GM18498 (cell line): Measurements from ENCODE around the gene MRPS18B.

Experiments
- ATAC-seq: cut with Tn5 transposase; IDR thresholded peaks from one replicate; pipeline ENCODE4 v1.9.1; 2021; ENCODE audit warnings: mild to moderate bottlenecking, moderate library complexity; ENCODE audit not compliant: unreplicated experiment

The MRPS18B gene

DNA sequence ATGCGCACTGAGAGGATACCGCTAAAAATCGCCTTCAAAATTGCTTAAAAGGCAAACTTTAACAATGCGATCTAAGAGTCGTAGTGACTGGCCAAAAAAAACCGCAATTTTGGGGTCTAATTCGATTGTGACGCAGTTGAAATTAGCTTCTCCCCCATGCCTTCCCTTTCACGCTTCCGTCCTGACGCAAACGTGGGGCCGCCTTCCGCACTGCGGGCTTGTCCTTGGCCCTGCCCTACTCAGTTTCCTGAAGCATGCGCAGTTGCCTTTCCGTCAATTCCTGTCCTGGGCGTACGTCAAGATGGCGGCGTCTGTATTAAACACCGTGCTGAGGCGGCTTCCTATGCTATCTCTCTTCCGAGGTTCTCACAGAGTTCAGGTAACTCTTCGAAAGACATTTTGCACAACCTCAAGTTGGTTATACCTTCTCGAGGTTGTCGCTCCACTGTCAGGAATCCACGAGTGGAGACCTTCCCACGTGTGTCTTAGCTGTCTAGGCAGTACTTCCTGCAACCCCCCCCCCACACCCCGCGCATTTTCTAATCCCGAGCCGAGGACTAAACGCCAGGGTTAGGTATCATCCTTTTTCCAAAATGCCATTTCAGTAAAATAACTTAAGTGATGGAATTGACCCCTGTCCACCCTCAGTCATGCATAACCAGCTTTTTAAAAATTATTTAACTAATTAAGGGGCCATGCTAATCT is at the start of gene MRPS18B:
TSS of gene MRPS18B (plus strand) at position 276 of the 705 bp plus-strand sequence. CDS start at position 302, 26 bp downstream.
- ATAC-seq, result peak; percentile 77

DNA sequence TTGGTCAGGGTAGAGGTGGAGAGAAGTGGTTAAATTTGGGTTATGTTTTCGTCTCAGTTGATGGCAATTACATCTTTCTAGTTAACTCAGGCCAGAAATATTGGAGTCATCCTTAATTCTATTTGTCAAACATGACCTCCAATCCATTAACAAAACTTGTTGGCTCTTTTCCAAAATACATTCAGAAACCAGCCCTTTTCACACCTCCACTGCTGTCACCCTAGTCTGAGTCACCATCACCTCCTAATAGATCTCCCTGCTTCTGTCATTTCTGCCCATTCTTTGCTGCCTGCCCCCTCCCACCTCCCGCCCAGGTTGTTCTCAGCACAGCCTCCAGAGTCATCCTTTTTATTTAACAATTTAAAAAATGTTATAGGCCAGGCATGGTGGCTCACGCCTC is 49.4 kb upstream of the MRPS18B start:
- ATAC-seq, result no peak

DNA sequence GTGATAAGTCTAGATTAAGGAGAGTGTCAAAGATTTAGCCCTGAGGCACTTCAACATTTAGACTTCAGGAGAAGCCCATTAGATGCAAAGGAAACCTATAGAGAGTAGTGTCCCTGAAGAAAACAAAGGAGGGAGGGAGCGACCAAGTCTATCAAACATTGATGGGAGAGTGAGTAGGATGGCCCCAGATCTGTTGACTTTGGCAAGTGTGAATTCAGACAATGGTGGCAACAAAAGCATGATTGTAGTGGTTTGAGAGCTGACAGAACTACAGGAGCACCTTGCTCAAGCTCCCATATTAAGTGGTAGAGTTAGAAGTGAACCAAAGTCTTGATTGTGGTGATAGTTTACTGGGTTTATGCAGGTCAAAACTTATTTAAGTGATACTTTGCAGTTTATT is 47.4 kb upstream of the MRPS18B start:
- ATAC-seq, result no peak

DNA sequence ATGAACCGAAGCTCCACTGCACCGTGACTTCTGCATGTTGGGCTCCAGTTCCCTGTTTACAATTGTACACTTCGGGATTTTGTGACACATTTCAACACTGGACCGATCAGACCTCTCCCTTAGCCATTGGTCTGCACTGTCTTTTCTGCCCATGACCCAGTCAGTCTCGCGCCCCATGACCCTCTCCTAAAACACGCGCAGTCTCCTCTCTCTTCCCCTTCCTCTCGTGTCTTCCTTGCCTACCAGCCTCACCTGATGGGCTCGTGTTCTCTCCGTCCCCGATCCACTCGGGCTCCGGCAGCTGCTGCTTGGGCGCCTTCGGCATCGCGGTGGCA is 46.9 kb upstream of the MRPS18B start:
- peak; percentile 21 for ATAC-seq

DNA sequence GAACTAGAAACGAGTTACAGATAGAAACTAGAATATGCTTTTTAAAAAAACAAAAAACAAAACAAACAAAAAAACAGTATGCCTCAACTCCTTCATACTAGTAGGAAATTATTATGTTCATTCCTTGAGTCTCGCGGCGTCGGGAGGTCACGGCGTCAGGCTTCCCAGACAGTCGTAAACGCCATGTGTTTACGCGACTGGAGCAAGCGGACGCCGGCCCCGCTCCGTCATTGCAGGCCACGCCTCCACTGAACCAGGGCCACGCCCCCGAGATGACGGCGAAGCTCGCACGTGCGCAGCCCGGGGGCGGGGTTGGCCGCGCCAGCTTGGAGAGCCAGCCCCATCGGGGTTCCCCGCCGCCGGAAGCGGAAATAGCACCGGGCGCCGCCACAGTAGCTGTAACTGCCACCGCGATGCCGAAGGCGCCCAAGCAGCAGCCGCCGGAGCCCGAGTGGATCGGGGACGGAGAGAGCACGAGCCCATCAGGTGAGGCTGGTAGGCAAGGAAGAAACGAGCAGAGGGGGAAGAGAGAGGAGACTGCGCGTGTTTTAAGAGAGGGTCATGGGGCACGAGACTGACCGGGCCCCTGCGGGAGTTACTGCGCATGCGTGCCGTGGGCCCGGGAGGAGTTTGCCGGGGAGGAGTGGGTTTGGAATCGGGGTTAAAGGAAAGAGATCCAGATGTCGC is 46.4 kb upstream of the MRPS18B start, which contains the start of gene ABCF1:
TSS of gene ABCF1 (plus strand) at position 368 of the 687 bp plus-strand sequence. CDS start at position 414, 46 bp downstream.
- peak; percentile 93 for ATAC-seq

DNA sequence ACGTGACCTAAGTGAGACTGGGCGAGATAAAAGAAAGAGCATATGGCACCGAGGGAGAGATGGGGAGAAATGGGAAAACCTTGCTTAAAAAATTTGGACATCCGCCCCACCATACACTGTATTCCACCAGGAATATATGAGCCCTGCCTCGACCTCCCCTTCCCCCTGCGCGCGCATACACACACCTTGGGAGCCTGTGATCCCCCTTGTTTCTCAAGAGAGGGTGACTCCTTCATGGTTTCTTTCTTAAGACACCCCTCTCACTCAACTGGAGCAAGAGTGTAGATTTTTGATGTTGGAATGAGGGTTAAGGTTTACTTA is 45.9 kb upstream of the MRPS18B start:
- no peak for ATAC-seq

DNA sequence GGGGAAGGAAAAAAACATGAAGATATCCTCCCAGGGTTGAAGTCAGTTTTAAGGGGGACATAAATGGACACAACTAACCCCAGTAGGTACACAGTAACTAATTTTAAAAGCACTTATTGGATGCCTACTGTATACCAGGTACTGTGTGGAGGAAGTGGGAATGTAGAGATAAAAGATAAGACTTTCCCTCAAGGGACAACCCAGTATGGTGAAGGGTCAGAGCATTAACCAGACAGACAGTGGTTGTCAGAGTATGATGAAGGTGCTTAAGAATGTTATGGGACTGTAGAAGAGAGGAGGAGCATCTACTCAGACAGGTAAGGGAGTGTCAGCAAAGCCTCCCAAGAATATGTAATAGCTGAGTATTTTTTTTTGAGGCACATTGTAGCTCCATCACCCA is 45.5 kb upstream of the MRPS18B start:
- ATAC-seq, result no peak

DNA sequence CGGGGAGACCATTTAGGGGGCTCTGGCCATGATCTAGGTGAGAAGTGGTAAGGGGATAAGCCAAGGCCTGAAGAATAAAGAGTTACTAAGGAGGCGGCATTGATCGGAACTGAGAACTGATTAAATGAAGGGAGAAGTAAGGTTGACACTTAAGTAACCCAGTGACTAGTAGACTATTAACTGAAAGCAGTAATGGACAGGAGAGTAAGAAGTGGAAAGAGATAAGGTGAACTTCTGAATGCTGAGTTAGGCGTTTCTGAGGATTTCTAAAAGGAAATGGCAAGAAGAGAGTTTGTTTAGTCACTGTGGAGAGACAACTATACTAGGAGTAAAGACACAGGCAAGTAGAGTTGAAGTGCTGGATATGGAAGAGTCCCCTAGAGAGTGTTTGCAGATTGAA is 44.5 kb upstream of the MRPS18B start:
- ATAC-seq, result no peak

DNA sequence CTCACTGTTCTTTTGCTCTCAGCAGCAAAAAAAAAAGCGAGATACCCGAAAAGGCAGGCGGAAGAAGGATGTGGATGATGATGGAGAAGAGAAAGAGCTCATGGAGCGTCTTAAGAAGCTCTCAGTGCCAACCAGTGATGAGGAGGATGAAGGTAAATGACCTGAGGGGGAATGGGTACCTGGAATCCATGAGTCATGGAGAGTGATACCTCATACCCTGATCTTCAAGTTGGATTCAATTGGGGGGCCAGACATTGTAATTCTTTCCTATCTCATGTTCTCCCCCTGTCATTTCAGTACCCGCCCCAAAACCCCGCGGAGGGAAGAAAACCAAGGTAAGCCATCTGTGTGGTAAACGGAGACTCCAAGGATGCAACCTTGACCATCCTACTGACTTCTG is 39.6 kb upstream of the MRPS18B start:
- no peak for ATAC-seq

DNA sequence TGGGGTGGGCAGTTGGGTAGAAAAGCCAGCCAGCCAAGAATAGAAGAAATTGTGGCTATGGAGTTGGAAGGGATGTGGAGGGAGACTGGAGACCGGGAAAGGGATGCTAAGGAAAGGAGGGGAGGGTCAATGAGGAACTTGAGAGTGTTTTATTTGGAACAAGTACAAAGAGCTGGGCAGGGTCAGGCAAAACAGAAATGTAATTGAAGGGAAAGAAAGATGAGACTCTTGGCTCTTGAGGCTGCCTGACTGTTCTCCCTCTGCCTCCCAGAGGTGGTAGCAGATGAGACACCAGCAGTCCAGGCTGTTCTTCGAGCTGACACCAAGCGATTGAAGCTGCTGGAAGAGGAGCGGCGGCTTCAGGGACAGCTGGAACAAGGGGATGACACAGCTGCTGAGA is 33.7 kb upstream of the MRPS18B start:
- no peak for ATAC-seq

DNA sequence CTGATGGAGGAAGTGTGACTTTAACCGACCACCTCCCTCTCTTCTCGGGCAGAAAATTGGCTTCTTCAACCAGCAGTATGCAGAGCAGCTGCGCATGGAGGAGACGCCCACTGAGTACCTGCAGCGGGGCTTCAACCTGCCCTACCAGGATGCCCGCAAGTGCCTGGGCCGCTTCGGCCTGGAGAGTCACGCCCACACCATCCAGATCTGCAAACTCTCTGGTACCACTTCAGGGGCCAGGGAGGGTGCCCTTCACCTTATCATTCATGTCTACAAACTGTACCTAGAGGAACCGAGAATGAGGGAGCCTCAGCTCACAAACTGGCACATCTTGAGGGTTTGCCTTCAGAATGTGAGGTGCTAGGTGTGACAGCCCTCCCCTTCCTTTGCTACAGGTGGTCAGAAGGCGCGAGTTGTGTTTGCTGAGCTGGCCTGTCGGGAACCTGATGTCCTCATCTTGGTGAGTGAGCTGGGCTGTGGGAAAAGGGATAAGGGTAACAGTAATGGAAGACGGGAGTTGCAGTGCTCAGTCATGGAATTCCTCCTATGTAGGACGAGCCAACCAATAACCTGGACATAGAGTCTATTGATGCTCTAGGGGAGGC is 27.8 kb upstream of the MRPS18B start:
- ATAC-seq, result no peak

DNA sequence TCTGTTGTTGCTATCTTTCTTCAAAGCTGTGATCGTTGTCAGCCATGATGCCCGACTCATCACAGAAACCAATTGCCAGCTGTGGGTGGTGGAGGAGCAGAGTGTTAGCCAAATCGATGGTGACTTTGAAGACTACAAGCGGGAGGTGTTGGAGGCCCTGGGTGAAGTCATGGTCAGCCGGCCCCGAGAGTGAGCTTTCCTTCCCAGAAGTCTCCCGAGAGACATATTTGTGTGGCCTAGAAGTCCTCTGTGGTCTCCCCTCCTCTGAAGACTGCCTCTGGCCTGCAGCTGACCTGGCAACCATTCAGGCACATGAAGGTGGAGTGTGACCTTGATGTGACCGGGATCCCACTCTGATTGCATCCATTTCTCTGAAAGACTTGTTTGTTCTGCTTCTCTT is 27.1 kb upstream of the MRPS18B start:
- ATAC-seq, result no peak

DNA sequence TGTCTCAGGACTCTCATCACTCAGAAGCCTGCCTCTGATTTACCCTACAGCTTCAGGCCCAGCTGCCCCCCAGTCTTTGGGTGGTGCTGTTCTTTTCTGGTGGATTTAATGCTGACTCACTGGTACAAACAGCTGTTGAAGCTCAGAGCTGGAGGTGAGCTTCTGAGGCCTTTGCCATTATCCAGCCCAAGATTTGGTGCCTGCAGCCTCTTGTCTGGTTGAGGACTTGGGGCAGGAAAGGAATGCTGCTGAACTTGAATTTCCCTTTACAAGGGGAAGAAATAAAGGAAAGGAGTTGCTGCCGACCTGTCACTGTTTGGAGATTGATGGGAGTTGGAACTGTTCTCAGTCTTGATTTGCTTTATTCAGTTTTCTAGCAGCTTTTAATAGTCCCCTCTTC is 26.6 kb upstream of the MRPS18B start:
- ATAC-seq, result no peak

DNA sequence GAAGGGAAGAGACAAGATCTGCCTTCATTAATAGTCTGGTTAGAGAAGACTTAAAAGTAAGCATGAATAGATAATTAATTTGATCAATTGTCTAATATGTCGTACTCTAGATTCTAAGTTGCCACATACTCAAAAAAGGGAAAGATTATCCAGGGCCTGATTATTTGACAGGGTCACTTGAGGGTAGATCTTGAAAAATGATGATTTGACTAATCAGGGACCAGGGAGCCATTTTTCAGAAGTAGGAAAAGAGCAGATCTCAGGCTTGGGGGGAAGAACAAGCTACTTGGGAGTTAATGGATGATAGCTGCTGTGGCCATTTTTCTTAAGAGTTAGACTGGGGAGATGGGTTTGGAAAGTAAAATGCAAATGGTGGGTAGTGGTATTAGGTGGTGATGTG is 25.4 kb upstream of the MRPS18B start:
- ATAC-seq, result no peak

DNA sequence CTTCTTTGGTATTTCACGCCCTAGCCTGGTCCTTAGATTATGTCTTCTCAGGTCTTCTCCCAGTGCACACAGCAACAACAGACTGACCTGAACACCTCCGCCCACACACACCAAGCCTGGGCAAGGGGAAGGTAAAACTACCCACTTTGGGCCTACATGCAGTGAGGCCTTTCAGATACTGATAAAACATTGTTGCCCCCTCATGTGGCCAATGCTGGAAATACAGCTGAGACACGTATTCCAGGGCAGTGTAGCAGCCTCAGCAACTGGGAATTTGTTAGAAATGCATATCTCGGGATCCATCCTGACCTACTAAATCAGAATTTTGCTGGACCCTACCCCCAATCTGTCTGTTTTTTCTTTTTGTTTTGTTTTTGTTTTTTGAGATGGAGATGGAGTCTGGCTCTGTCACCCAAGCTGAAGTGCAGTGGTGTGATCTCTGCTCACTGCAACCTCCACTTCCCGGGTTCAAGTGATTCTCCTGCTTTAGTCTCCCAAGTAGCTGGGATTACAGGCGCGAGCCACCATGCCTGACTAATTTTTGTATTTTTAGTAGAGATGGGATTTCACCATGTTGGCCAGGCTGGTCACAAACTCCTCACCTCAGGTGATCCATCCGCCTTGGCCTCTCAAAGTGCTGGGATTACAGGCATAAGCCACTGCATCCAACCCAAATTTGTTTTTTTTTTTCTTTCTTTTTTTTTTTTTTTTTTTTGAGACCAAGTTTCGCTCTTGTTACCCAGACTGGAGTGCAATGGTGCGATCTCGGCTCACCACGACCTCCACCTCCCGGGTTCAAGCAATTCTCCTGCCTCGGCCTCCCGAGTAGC is 20.1 kb upstream of the MRPS18B start:
- ATAC-seq, result peak; percentile 68

DNA sequence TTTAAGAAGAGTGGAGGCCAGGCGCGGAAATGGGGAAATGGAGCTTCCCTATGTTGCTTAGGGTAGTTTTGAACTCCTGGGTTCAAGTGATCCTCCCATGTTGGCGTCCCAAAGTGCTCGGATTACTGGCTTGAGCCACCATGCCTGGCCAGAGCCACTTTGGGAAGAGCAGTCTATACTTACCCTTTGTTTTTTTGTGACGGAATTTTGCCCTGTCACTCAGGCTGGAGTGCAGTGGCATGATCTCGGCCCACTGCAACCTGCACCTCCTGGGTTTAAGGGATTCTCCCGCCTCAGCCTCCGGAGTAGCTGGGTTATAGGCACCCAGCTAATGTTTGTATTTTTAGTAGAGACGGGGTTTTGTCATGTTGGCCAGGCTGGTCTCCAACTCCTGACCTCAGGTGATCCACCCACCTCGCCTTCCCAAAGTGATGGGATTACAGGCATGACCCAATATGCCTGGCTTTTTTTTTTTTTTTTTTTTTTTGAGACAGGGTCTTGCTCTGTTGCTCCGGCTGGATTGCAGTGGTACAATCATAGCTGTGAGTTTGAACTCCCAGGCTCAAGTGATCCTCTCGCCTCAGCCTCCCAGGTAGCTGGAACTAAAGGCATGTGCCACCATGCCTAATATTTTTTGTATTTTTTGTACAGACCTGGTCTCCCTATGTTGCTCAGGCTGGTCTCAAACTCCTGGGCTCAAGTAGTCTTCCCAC is 18.6 kb upstream of the MRPS18B start:
- ATAC-seq, result no peak

DNA sequence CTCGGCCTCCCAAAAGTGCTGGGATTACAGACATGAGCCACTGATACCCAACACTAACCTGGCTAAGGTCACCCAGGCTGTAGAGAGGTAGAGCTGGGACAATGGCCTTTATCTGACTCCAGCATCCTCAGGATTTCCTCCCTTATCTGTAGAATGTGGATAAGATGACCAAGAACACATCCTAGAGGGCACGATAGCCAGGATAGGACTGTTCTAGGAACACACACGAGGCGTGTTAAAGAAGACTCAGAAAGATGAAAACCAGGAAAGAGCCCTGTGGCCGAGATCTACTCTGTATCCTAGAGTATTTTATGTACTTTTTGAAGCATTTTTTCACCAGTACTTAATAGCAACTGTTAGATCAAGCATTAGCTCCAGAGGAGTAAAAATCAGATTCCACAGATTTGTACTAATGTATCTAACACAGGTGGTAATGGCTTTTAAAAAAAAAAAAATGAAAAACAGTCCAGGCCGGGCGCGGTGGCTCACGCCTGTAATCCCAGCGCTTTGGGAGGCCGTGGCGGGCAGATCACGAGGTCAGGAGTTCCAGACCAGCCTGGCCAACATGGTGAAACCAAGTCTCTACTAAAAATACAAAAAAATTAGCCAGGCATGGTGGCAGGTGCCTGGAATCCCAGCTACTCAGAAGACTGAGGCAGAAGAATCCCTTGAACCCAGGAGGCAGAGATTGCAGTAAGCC is 17.9 kb upstream of the MRPS18B start:
- ATAC-seq, result no peak

DNA sequence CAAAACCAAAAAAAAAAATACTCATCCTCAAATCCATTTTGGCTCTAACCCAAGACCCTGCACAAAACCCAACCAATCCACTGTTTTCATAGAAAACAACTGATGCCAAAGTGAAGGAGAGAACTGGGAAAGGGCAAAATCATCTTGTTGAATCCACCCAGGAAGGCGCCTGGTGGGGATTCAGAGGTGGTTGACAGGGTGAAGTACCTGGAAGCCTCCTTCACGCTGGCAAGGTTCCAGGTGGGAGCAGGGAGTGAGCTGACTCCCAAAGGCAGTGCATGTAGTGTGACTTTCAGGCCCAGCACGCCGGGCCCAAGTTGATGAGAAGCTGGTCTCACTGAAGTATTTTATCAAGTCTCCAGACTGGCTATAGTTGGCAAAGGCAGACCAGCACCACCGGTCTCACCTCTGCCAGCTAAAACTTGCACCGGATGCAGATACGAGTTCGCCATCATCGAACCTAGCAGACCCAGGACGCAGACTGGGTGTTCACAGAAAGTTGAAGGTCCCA is 17.1 kb upstream of the MRPS18B start:
- ATAC-seq, result no peak

DNA sequence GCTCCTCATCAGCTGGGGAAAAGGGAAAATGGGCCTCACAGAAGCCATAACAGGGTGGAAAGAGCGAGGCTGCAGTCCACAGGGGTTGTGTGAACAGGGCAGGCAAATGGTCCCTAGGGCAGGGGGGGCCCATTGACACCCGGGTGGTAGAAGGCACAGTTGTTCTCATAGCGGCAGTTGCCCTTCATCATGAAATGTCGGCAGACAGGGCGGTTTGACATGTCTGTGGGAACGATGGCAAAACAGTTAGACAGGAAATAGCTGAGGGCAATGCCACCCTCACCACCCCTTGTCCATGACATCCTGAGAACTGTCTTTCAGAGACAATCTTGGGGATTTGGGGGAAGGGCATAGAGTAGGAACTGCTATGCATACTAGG is 16.2 kb upstream of the MRPS18B start:
- no peak for ATAC-seq
